Activated naive CD4-positive, alpha-beta T cell treated with anti-CD3 and anti-CD28 coated beads, Interleukin-2, amount 50 U/mL, for 72 hours (primary cell): ENCODE results near the gene NDUFB3. TPM values are rescaled to one million over a fixed set of nuclear protein-coding genes. Genes with fewer than 3 reads are reported as not detected.
A peak's percentile ranks its signal among the peaks of the same experiment; 100 is the strongest.

ENCODE experiments used
- ATAC-seq, 2 donors: fragments of 150-1000 bp; cut with Tn5 transposase; 2 replicates each; pipeline ENCODE4 v1.10.0; 2021; ENCODE audit warnings: mild to moderate bottlenecking in 2 of 2, moderate library complexity in 2 of 2
- DNase-seq, 2 donors: peaks; one replicate each; pipeline ENCODE4 v3.0.0; 2021 to 2022; ENCODE audit warnings: low spot score in 2 of 2
- H3K27ac Mint-ChIP-seq, 2 donors: one replicate each; pipeline ENCODE4 v1.8.0; 2022; ENCODE audit warnings: mild to moderate bottlenecking in 2 of 2, mixed read lengths in 2 of 2
- H3K36me3 Mint-ChIP-seq, 2 donors: one replicate each; pipeline ENCODE4 v1.8.0; 2022; ENCODE audit warnings: mixed read lengths in 2 of 2
- H3K9me3 Mint-ChIP-seq, 2 donors: one replicate each; pipeline ENCODE4 v1.8.0; 2022; ENCODE audit warnings: mixed read lengths in 2 of 2
- total RNA-seq, 2 donors: library from RNA; stranded (reverse); gene quantifications; one replicate each; pipeline ENCODE4 v1.2.3, GENCODE V29; 2022

The NDUFB3 gene
- total RNA-seq, 2 donors from 2014 or later: 112 to 128 TPM

GRCh38 chr2:201070948-201071478 lies 788 bp upstream of the NDUFB3 start:
- DNase-seq (no peak), ATAC-seq (peak; percentile 18 to 39)
- Mint-ChIP-seq H3K36me3 (peaks cover 11 to 16% of the 10 kb centered on the region in 2 donors), H3K9me3 (no peaks in the 10 kb centered on the region), H3K27ac (peak overlapping the region; percentile 94)

- ATAC-seq: peak in 1 of 2 donors; percentile 3
- H3K9me3 Mint-ChIP-seq: no peaks in the 10 kb centered on the region
- no peak for DNase-seq
- peaks cover 11 to 16% of the 10 kb centered on the region in 2 donors for H3K36me3 Mint-ChIP-seq
- peak overlapping the region; percentile 94 for H3K27ac Mint-ChIP-seq
These were observed 365 bp downstream of the NDUFB3 start for GRCh38 chr2:201072201-201072530.

GRCh38 chr2:201073071-201073470 lies 1.3 kb downstream of the NDUFB3 start:
- DNase-seq (no peak), ATAC-seq (no peak)
- H3K9me3 Mint-ChIP-seq: no peaks in the 10 kb centered on the region
- peak overlapping the region in 1 of 2 donors; percentile 94 for H3K27ac Mint-ChIP-seq
- peaks cover 11 to 16% of the 10 kb centered on the region in 2 donors for H3K36me3 Mint-ChIP-seq

- no peak overlapping the region for H3K27ac Mint-ChIP-seq
- no peaks in the 10 kb centered on the region for H3K9me3 Mint-ChIP-seq
- H3K36me3 Mint-ChIP-seq: peaks cover 11 to 16% of the 10 kb centered on the region in 2 donors
- ATAC-seq (no peak), DNase-seq (no peak)
These were observed 3.2 kb downstream of the NDUFB3 start for GRCh38 chr2:201074996-201075395.

GRCh38 chr2:201084863-201085262 lies 13.1 kb downstream of the NDUFB3 start:
- no peak overlapping the region for H3K27ac Mint-ChIP-seq

GRCh38 chr2:201090574-201090973 lies 18.8 kb downstream of the NDUFB3 start:
- no peaks in the 10 kb centered on the region for H3K9me3 Mint-ChIP-seq
- H3K36me3 Mint-ChIP-seq: no peaks in the 10 kb centered on the region
- H3K27ac Mint-ChIP-seq: no peak overlapping the region
- ATAC-seq (no peak), DNase-seq (no peak)

More at GRCh38 chr2:201084863-201085262, 13.1 kb downstream of the NDUFB3 start:
- ATAC-seq (no peak), DNase-seq (no peak)
- Mint-ChIP-seq H3K36me3 (no peaks in the 10 kb centered on the region), H3K9me3 (no peaks in the 10 kb centered on the region)

- Mint-ChIP-seq H3K36me3 (no peaks in the 10 kb centered on the region), H3K27ac (no peak overlapping the region), H3K9me3 (no peaks in the 10 kb centered on the region)
- DNase-seq (no peak), ATAC-seq (no peak)
These were observed 21.8 kb downstream of the NDUFB3 start for GRCh38 chr2:201093573-201093972.

GRCh38 chr2:201100497-201100896 lies 28.7 kb downstream of the NDUFB3 start:
- DNase-seq (no peak), ATAC-seq (no peak)
- no peaks in the 10 kb centered on the region for H3K9me3 Mint-ChIP-seq
- no peaks in the 10 kb centered on the region for H3K36me3 Mint-ChIP-seq
- H3K27ac Mint-ChIP-seq: no peak overlapping the region

- H3K9me3 Mint-ChIP-seq: no peaks in the 10 kb centered on the region
- H3K27ac Mint-ChIP-seq: no peak overlapping the region
- no peaks in the 10 kb centered on the region for H3K36me3 Mint-ChIP-seq
- ATAC-seq (no peak), DNase-seq (no peak)
These were observed 34.0 kb downstream of the NDUFB3 start for GRCh38 chr2:201105759-201106158.

- DNase-seq (no peak), ATAC-seq (no peak)
- Mint-ChIP-seq H3K9me3 (no peaks in the 10 kb centered on the region), H3K36me3 (no peaks in the 10 kb centered on the region), H3K27ac (no peak overlapping the region)
These were observed 35.8 kb downstream of the NDUFB3 start for GRCh38 chr2:201107624-201108023.

GRCh38 chr2:201108341-201108740 lies 36.5 kb downstream of the NDUFB3 start:
- H3K27ac Mint-ChIP-seq: no peak overlapping the region
- ATAC-seq: no peak
- H3K36me3 Mint-ChIP-seq: no peaks in the 10 kb centered on the region
- no peak for DNase-seq
- no peaks in the 10 kb centered on the region for H3K9me3 Mint-ChIP-seq

GRCh38 chr2:201109186-201109585 lies 37.4 kb downstream of the NDUFB3 start:
- ATAC-seq: no peak
- DNase-seq: no peak
- Mint-ChIP-seq H3K36me3 (no peaks in the 10 kb centered on the region), H3K9me3 (no peaks in the 10 kb centered on the region), H3K27ac (no peak overlapping the region)

- Mint-ChIP-seq H3K36me3 (peaks cover 2 to 14% of the 10 kb centered on the region in 2 donors), H3K27ac (peak overlapping the region in 1 of 2 donors; percentile 34), H3K9me3 (no peaks in the 10 kb centered on the region)
- DNase-seq: no peak
- ATAC-seq: no peak
These were observed 38.8 kb downstream of the NDUFB3 start for GRCh38 chr2:201110615-201111014.

GRCh38 chr2:201111096-201111495 lies 39.3 kb downstream of the NDUFB3 start:
- ATAC-seq (no peak), DNase-seq (no peak)
- Mint-ChIP-seq H3K36me3 (peaks cover 7 to 19% of the 10 kb centered on the region in 2 donors), H3K9me3 (no peaks in the 10 kb centered on the region), H3K27ac (peak overlapping the region in 1 of 2 donors; percentile 34)

GRCh38 chr2:201114350-201114749 lies 42.5 kb downstream of the NDUFB3 start:
- Mint-ChIP-seq H3K27ac (peak overlapping the region; percentile 98 to 99), H3K9me3 (no peaks in the 10 kb centered on the region), H3K36me3 (peaks cover 24 to 31% of the 10 kb centered on the region in 2 donors)
- ATAC-seq (no peak), DNase-seq (no peak)

GRCh38 chr2:201114846-201115245 lies 43.0 kb downstream of the NDUFB3 start:
- DNase-seq (no peak), ATAC-seq (no peak)
- Mint-ChIP-seq H3K36me3 (peaks cover 28 to 36% of the 10 kb centered on the region in 2 donors), H3K9me3 (no peaks in the 10 kb centered on the region), H3K27ac (peak overlapping the region; percentile 98 to 99)

GRCh38 chr2:201116115-201116958 lies 44.5 kb downstream of the NDUFB3 start, which contains the start of gene CFLAR:
CFLAR (plus strand) TSS chr2:201116164; CDS start chr2:201129866, 13,702 bp downstream.
- no peaks in the 10 kb centered on the region for H3K9me3 Mint-ChIP-seq
- H3K36me3 Mint-ChIP-seq: peaks cover 42 to 51% of the 10 kb centered on the region in 2 donors
- ATAC-seq (peak; percentile 61 to 66), DNase-seq (peak; percentile 71 to 90)
- peak within 1 kb of the TSS; percentile 99 to 100 for H3K27ac Mint-ChIP-seq
